ENCODE measurements around the gene WARS2.

WARS2 gene

DNA sequence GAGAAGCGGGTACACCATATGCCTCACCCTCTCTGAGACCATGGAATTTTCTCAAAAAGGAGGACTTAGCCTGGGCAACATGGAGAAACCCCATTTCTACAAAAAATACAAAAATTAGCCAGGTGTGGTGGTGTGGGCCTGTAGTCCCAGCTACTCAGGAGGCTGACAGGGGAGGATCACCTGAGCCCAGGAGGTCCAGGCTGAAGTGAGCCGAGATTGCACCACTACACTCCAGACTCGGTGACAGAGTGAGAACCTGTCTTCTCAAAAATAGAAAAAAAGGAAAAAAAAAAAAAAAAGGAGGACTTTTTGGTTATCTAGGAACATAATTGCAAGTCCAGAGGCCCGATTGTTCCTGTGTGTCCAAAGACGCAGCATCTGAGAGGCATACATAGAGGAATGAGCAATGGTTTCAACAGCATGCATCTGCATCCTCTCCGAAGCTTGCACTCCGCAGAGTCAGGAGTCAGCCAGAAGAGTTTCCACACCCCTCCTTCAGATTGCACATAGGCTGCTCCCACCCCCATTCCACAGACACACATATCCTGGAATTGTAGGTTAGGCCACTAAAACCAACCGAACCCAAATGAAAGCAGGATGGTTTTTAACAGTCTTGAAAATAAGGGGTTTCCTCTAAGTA is 149.8 kb downstream of the WARS2 start:
- TF ChIP-seq CTCF (conservative IDR thresholded peaks at IDR 0.05; ENCODE audit: low read length): no peak
- peak; percentile 60 for DNase-seq (ENCODE audit: low read depth)
- no peak overlapping the region for H3K4me3 ChIP-seq (ENCODE audit: low read length)

GRCh38 chr1:118989878-118990378 is 150.5 kb downstream of the WARS2 start:
- TF ChIP-seq CTCF (conservative IDR thresholded peaks at IDR 0.05; ENCODE audit: low read length): no peak
- peak; percentile 58 for DNase-seq (ENCODE audit: low read depth)
- peak overlapping the region; percentile 70 for H3K4me3 ChIP-seq (ENCODE audit: low read length)

GRCh38 chr1:118989006-118989815 is 151.2 kb downstream of the WARS2 start:
- no peak for DNase-seq (ENCODE audit: low read depth)
- TF ChIP-seq CTCF (conservative IDR thresholded peaks at IDR 0.05; ENCODE audit: low read length): no peak
- peak overlapping the region; percentile 70 for H3K4me3 ChIP-seq (ENCODE audit: low read length)

GRCh38 chr1:118988186-118989005 is 152.1 kb downstream of the WARS2 start, which contains the start of gene TBX15:
TBX15 (minus strand) TSS chr1:118988343; CDS start chr1:118987795, 548 bp downstream.
- no peak for TF ChIP-seq CTCF (conservative IDR thresholded peaks at IDR 0.05; ENCODE audit: low read length)
- peak within 1 kb of the TSS; percentile 70 for H3K4me3 ChIP-seq (ENCODE audit: low read length)
- peak; percentile 67 for DNase-seq (ENCODE audit: low read depth)

GRCh38 chr1:118987468-118988185 is 152.8 kb downstream of the WARS2 start:
- H3K4me3 ChIP-seq (ENCODE audit: low read length): peak overlapping the region; percentile 70
- TF ChIP-seq CTCF (conservative IDR thresholded peaks at IDR 0.05; ENCODE audit: low read length): no peak
- DNase-seq (ENCODE audit: low read depth): peak; percentile 54

Data from AG10803 (cell line).